Stimulated activated naive CD8-positive, alpha-beta T cell treated with anti-CD3 and anti-CD28 coated beads, Interleukin-15, Interleukin-2, amounts not matched to agents 100 ng/mL and 50 ng/mL, for 24 hours (primary cell): Measurements from ENCODE around the gene FRMD1.

Experiments used
- H3K27ac Mint-ChIP-seq: one replicate; pipeline ENCODE4 v1.8.0; 2021; ENCODE audit warnings: mild to moderate bottlenecking, mixed read lengths
- H3K27me3 Mint-ChIP-seq: one replicate; pipeline ENCODE4 v1.8.0; 2021; ENCODE audit warnings: mixed read lengths
- H3K36me3 Mint-ChIP-seq: one replicate; pipeline ENCODE4 v1.8.0; 2021; ENCODE audit warnings: low read depth, mixed read lengths
- H3K4me1 Mint-ChIP-seq: one replicate; pipeline ENCODE4 v1.8.0; 2021; ENCODE audit warnings: low read depth, mixed read lengths
- H3K4me3 Mint-ChIP-seq: one replicate; pipeline ENCODE4 v1.8.0; 2021; ENCODE audit warnings: mild to moderate bottlenecking, mixed read lengths
- H3K9me3 Mint-ChIP-seq: one replicate; pipeline ENCODE4 v1.8.0; 2021; ENCODE audit warnings: mixed read lengths

Gene FRMD1

GRCh38 chr6:168102315-168102985 lies 23.4 kb upstream of the FRMD1 start:
- H3K4me1 Mint-ChIP-seq = no peaks in the 10 kb centered on the region
- H3K36me3 Mint-ChIP-seq = no peaks in the 10 kb centered on the region
- no peaks in the 10 kb centered on the region for H3K9me3 Mint-ChIP-seq

GRCh38 chr6:168101590-168102314 lies 22.7 kb upstream of the FRMD1 start:
- H3K36me3 Mint-ChIP-seq = no peaks in the 10 kb centered on the region
- H3K4me3 Mint-ChIP-seq = no peak overlapping the region
- H3K27me3 Mint-ChIP-seq = peaks cover 31% of the 10 kb centered on the region
- H3K9me3 Mint-ChIP-seq = no peaks in the 10 kb centered on the region
- H3K27ac Mint-ChIP-seq = no peak overlapping the region
- H3K4me1 Mint-ChIP-seq = no peaks in the 10 kb centered on the region

More at GRCh38 chr6:168102315-168102985, 23.4 kb upstream of the FRMD1 start:
- Mint-ChIP-seq H3K4me3 (no peak overlapping the region), H3K27me3 (peaks cover 31% of the 10 kb centered on the region), H3K27ac (no peak overlapping the region)

GRCh38 chr6:168100803-168101589 lies 22.0 kb upstream of the FRMD1 start:
- Mint-ChIP-seq H3K27ac (no peak overlapping the region), H3K36me3 (no peaks in the 10 kb centered on the region), H3K4me1 (no peaks in the 10 kb centered on the region), H3K27me3 (peaks cover 31% of the 10 kb centered on the region), H3K9me3 (no peaks in the 10 kb centered on the region), H3K4me3 (no peak overlapping the region)

- Mint-ChIP-seq H3K27me3 (peaks cover 31% of the 10 kb centered on the region), H3K4me1 (no peaks in the 10 kb centered on the region), H3K4me3 (no peak overlapping the region), H3K9me3 (no peaks in the 10 kb centered on the region), H3K27ac (no peak overlapping the region), H3K36me3 (no peaks in the 10 kb centered on the region)
Measured at GRCh38 chr6:168100011-168100802, 21.2 kb upstream of the FRMD1 start.

GRCh38 chr6:168099201-168100010 lies 20.4 kb upstream of the FRMD1 start:
- Mint-ChIP-seq H3K4me3 (no peak overlapping the region), H3K36me3 (no peaks in the 10 kb centered on the region), H3K27me3 (peaks cover 25% of the 10 kb centered on the region), H3K4me1 (no peaks in the 10 kb centered on the region), H3K9me3 (no peaks in the 10 kb centered on the region), H3K27ac (no peak overlapping the region)

- H3K27me3 Mint-ChIP-seq = peaks cover 22% of the 10 kb centered on the region
- H3K4me3 Mint-ChIP-seq = no peak overlapping the region
- H3K36me3 Mint-ChIP-seq = no peaks in the 10 kb centered on the region
Measured at GRCh38 chr6:168098431-168098861, 19.4 kb upstream of the FRMD1 start.

GRCh38 chr6:168097621-168098430 lies 18.8 kb upstream of the FRMD1 start:
- Mint-ChIP-seq H3K27me3 (peaks cover 16% of the 10 kb centered on the region), H3K9me3 (no peaks in the 10 kb centered on the region), H3K27ac (no peak overlapping the region), H3K4me1 (no peaks in the 10 kb centered on the region), H3K36me3 (no peaks in the 10 kb centered on the region), H3K4me3 (no peak overlapping the region)

More at GRCh38 chr6:168098431-168098861, 19.4 kb upstream of the FRMD1 start:
- Mint-ChIP-seq H3K27ac (no peak overlapping the region), H3K4me1 (no peaks in the 10 kb centered on the region), H3K9me3 (no peaks in the 10 kb centered on the region)

- Mint-ChIP-seq H3K27me3 (peaks cover 10% of the 10 kb centered on the region), H3K4me1 (no peaks in the 10 kb centered on the region), H3K36me3 (no peaks in the 10 kb centered on the region), H3K9me3 (no peaks in the 10 kb centered on the region), H3K4me3 (no peak overlapping the region), H3K27ac (no peak overlapping the region)
Measured at GRCh38 chr6:168097221-168097620, 18.2 kb upstream of the FRMD1 start.

- no peaks in the 10 kb centered on the region for H3K36me3 Mint-ChIP-seq
- H3K27ac Mint-ChIP-seq = no peak overlapping the region
- peaks cover 5% of the 10 kb centered on the region for H3K27me3 Mint-ChIP-seq
- no peaks in the 10 kb centered on the region for H3K9me3 Mint-ChIP-seq
- no peak overlapping the region for H3K4me3 Mint-ChIP-seq
- H3K4me1 Mint-ChIP-seq = no peaks in the 10 kb centered on the region
Measured at GRCh38 chr6:168096271-168096764, 17.3 kb upstream of the FRMD1 start.

- Mint-ChIP-seq H3K36me3 (no peaks in the 10 kb centered on the region), H3K27ac (no peak overlapping the region), H3K27me3 (peaks cover 5% of the 10 kb centered on the region), H3K4me3 (no peak overlapping the region), H3K9me3 (no peaks in the 10 kb centered on the region), H3K4me1 (no peaks in the 10 kb centered on the region)
Measured at GRCh38 chr6:168095716-168096250, 16.8 kb upstream of the FRMD1 start.

GRCh38 chr6:168095171-168095691 lies 16.2 kb upstream of the FRMD1 start:
- no peak overlapping the region for H3K4me3 Mint-ChIP-seq
- peaks cover under 1% of the 10 kb centered on the region for H3K27me3 Mint-ChIP-seq
- no peaks in the 10 kb centered on the region for H3K9me3 Mint-ChIP-seq
- H3K27ac Mint-ChIP-seq = no peak overlapping the region
- no peaks in the 10 kb centered on the region for H3K4me1 Mint-ChIP-seq
- no peaks in the 10 kb centered on the region for H3K36me3 Mint-ChIP-seq

- Mint-ChIP-seq H3K27me3 (no peaks in the 10 kb centered on the region), H3K36me3 (no peaks in the 10 kb centered on the region), H3K27ac (no peak overlapping the region), H3K9me3 (no peaks in the 10 kb centered on the region), H3K4me3 (no peak overlapping the region), H3K4me1 (no peaks in the 10 kb centered on the region)
Measured at GRCh38 chr6:168093634-168094033, 14.6 kb upstream of the FRMD1 start.

GRCh38 chr6:168093071-168093505 lies 14.1 kb upstream of the FRMD1 start:
- Mint-ChIP-seq H3K9me3 (no peaks in the 10 kb centered on the region), H3K27ac (no peak overlapping the region), H3K4me3 (no peak overlapping the region), H3K27me3 (no peaks in the 10 kb centered on the region), H3K4me1 (no peaks in the 10 kb centered on the region), H3K36me3 (no peaks in the 10 kb centered on the region)
